Activated T-cell treated with anti-CD3 and anti-CD28 coated beads, Interleukin-2, amount 50 U/mL, for 4 hours (primary cell): ENCODE results near the gene C10orf90. TPM values are rescaled to one million over a fixed set of nuclear protein-coding genes. Genes with fewer than 3 reads are reported as not detected.

Experiments
- ATAC-seq, 2 donors: fragments of 200-7000 bp; cut with Tn5 transposase; one replicate each; pipeline ENCODE4 v1.10.0; 2021
- DNase-seq: peaks from one replicate; pipeline ENCODE4 v3.0.0-alpha.2; 2020
- H3K27me3 Mint-ChIP-seq: one replicate; pipeline ENCODE4 v1.8.0; 2021; ENCODE audit warnings: low read depth, mixed read lengths
- H3K36me3 Mint-ChIP-seq: one replicate; pipeline ENCODE4 v1.8.0; 2022; ENCODE audit warnings: mixed read lengths; ENCODE audit not compliant: insufficient read depth
- H3K4me1 Mint-ChIP-seq: one replicate; pipeline ENCODE4 v1.8.0; 2021; ENCODE audit warnings: low read depth, mixed read lengths
- H3K4me3 Mint-ChIP-seq: one replicate; pipeline ENCODE4 v1.8.0; 2021; ENCODE audit warnings: mild to moderate bottlenecking, moderate library complexity, mixed read lengths
- H3K9me3 Mint-ChIP-seq: one replicate; pipeline ENCODE4 v1.8.0; 2021; ENCODE audit warnings: mixed read lengths
- total RNA-seq, 3 donors: library from RNA; stranded (reverse); gene quantifications; one replicate each; pipeline ENCODE4 v1.2.1, GENCODE V29; 2021

C10orf90 gene
- total RNA-seq, 3 donors from 2014 or later = not detected

DNA sequence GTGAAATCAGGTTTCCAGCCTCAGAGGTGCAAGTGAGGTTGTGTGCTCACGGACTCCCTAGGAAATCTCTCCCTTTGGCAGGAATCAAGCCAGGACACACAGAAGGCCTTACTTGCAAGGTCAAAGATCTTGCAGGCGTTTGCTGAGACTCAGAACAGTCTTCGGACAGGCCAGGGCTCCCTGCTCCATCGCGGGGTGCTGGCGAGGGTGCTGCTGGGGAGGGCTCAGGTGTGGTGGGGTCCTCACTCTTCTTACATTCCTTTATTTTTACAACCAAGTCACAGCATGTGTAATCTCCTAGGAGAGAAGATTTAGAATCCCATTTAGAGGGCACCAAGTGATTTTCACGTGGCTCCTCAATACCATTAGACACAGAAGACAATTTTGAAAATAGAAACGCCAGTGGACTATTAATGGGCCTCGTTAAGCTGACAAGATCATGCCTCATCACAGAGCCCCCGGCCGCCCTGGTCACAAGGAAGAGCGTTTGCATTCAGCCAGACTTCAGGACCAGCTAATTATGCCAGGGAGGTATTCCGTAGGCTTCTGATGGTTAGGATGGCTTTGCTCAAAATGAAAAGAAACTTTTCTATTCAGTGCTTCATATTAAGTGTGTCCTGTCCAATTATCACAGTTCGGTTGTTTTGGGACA is 209.1 kb downstream of the C10orf90 start:
- Mint-ChIP-seq H3K36me3 (no peaks in the 10 kb centered on the region), H3K27me3 (no peaks in the 10 kb centered on the region), H3K4me1 (no peaks in the 10 kb centered on the region), H3K9me3 (no peaks in the 10 kb centered on the region), H3K4me3 (no peak overlapping the region)
- DNase-seq (no peak), ATAC-seq (no peak)

DNA sequence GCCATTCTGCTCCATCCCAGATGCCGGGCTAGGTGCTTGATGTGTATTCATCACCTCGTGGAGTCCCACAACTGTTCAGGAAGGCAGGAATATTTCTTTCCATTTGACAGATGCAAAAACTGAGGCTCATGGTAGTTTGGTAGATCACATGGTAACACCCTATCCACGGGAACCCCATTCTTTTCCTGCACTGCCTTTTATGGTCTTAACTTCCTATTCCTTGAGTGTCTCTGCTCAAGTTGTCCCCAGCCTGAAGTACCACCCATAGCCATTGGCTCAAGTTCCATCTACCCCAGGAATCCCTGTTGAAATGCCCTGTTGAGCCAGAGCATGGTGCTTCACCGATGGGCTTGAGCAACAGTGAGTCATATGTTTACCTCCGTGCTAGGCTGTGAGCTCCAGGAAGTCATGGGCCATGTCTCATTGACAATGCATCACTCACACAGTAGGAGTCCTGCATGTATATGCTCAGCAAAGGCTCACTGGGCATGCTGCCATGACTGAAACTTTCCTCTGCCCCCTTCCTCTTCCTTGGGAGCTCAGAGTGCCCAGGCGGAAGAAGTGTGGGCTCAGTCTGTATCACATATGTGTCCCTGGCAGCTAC is 210.5 kb downstream of the C10orf90 start:
- DNase-seq (no peak), ATAC-seq (no peak)
- Mint-ChIP-seq H3K36me3 (no peaks in the 10 kb centered on the region), H3K9me3 (no peaks in the 10 kb centered on the region), H3K27me3 (no peaks in the 10 kb centered on the region), H3K4me1 (no peaks in the 10 kb centered on the region), H3K4me3 (no peak overlapping the region)

DNA sequence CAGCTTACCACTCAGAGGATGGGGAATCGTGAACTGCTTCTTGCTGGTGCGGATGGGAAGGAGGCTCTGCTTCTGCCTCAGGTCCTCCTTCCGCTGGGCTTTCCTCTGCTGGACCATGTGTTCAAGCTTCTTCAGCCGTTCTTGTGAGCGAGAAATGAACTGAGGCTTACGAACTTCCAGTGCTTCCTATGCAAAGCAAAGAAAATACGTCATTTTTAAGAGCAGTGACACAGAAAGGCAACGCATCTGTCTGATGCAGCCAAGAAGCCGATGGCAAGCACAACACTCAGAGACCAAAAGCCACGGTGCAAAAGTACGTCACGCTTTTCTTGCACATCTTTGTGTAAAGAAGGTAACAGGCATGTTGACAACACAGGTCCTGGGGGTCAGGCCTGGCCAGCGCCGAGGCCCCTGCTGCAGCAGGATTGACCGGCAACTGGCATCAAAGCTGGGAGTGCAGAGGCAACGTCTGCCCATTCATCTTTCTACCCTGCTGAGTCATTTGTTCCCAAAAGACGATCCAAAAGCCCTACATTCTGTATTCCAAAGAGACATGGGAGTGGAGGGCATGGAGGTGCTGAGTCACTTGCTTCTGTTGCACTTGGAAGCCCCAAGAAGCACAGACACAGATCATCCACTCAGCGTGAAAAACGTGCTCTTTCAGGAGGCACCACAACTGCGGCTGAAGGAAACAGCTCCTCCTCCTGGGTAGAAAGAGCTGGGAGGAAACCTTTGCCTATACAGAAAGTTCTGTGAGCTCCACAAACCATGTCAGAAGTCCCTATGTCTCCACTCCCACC is 211.3 kb downstream of the C10orf90 start:
- no peaks in the 10 kb centered on the region for H3K36me3 Mint-ChIP-seq
- H3K4me1 Mint-ChIP-seq = no peaks in the 10 kb centered on the region
- no peak overlapping the region for H3K4me3 Mint-ChIP-seq
- ATAC-seq = no peak
- no peak for DNase-seq
- no peaks in the 10 kb centered on the region for H3K27me3 Mint-ChIP-seq
- no peaks in the 10 kb centered on the region for H3K9me3 Mint-ChIP-seq

DNA sequence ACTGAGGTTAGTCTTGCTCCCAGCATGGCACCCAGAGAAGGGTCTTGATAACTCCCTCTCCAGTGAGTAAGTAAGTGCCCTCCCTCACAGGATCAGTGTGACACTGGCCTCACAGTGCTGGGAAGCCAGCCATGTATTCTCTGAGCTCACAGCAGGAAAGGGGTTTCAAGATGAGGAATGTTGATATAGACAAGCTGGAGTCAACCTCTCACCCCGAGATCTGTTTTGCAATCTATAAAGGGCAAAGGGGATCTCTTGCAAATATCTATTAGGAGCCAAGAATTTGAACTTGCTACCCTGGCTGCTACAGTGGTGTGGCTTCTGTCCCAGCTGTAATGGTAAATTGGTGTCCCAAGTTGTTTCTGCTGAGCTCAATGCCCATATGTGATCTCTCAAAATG is 212.0 kb downstream of the C10orf90 start:
- ATAC-seq (no peak), DNase-seq (no peak)
- Mint-ChIP-seq H3K4me3 (no peak overlapping the region), H3K36me3 (no peaks in the 10 kb centered on the region), H3K27me3 (no peaks in the 10 kb centered on the region), H3K4me1 (no peaks in the 10 kb centered on the region), H3K9me3 (no peaks in the 10 kb centered on the region)

DNA sequence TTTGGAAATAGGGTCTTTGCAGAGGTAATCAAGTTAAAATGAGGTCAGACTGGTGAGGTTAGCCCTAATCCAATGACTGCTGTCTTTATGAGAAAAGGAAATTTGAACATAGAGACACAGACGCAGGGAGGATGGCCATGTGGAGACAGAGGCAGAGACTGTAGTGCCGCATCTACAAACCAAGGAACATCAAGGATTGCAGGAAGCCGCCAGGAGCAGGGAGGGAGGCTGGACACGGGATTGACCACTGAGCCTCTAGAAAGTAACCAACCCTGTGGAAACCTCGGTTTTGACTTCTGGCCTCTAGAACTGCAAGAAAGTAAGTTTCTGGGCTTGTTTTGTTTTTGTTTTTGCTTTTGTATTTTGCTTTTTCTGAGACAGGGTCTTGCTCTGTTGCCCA is 213.9 kb downstream of the C10orf90 start:
- H3K27me3 Mint-ChIP-seq = no peaks in the 10 kb centered on the region
- no peak for DNase-seq
- no peaks in the 10 kb centered on the region for H3K4me1 Mint-ChIP-seq
- H3K9me3 Mint-ChIP-seq = no peaks in the 10 kb centered on the region
- no peaks in the 10 kb centered on the region for H3K36me3 Mint-ChIP-seq
- H3K4me3 Mint-ChIP-seq = no peak overlapping the region
- ATAC-seq = no peak

DNA sequence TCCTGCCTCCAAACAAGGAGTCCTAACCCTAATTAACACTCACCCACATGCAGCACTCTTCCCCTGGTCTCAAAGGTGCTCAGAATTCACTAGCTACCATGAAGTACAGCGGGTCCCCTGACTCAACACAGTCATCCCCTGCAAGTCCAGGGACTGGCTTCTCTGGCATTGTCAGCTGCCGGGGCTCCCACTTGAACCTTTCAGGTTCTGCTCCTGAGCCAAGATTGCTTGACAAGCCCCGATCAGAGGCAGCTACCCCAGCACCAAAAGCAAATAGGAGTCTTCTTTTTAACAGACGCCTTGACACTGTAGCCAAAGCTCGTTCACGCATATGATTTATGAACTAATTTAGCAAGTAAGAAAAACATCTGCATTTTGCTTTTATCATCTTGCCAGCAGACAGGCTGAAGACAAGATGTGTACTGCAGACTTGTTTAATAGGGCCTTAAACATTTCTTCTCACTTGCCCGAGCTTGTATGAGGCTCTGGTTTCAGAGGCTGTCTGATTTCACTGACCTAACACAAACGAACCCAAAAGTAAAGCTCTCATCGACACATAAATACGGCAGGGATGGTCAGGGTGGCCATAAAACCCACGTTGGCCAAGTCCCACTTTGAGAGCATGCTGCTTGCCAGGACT is 214.6 kb downstream of the C10orf90 start:
- no peak for DNase-seq
- ATAC-seq = no peak
- Mint-ChIP-seq H3K4me3 (no peak overlapping the region), H3K4me1 (no peaks in the 10 kb centered on the region), H3K36me3 (no peaks in the 10 kb centered on the region), H3K9me3 (no peaks in the 10 kb centered on the region), H3K27me3 (no peaks in the 10 kb centered on the region)

DNA sequence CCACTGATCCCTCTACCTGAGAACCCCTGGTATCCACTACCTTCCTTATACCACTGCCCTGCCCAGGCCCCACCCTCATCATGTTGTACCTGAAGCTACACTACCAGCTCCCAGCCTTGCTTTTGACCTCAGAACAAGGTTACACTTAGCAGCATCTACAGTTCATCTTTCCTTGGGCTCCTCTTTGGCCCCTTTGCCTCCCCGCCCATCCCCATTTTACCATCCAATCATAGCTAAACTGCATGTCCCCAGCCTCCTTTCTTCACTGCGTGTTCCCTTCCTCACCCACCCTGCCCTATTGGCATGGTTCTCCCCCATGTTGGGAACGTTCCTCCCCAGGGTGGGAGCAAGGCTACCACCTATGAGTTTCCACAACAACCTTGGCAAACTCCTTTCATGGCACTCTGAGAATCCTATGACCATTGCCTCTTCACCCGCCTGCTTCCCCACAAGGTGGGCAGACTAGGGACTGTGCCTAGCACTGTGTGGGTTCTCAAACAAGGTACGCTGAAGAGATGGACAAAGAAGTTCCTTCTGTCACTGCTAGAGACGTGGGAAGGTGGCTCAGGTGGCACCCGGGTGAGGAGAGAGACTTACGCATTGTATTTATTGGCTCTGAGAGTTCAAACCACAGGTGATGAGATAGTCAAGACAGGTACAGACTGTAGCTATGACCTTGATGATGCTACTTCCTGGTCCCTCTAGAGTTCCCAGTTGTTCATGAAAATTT is 215.3 kb downstream of the C10orf90 start:
- no peaks in the 10 kb centered on the region for H3K4me1 Mint-ChIP-seq
- no peaks in the 10 kb centered on the region for H3K36me3 Mint-ChIP-seq
- H3K4me3 Mint-ChIP-seq = no peak overlapping the region
- no peaks in the 10 kb centered on the region for H3K9me3 Mint-ChIP-seq
- ATAC-seq (no peak), DNase-seq (no peak)
- no peaks in the 10 kb centered on the region for H3K27me3 Mint-ChIP-seq

DNA sequence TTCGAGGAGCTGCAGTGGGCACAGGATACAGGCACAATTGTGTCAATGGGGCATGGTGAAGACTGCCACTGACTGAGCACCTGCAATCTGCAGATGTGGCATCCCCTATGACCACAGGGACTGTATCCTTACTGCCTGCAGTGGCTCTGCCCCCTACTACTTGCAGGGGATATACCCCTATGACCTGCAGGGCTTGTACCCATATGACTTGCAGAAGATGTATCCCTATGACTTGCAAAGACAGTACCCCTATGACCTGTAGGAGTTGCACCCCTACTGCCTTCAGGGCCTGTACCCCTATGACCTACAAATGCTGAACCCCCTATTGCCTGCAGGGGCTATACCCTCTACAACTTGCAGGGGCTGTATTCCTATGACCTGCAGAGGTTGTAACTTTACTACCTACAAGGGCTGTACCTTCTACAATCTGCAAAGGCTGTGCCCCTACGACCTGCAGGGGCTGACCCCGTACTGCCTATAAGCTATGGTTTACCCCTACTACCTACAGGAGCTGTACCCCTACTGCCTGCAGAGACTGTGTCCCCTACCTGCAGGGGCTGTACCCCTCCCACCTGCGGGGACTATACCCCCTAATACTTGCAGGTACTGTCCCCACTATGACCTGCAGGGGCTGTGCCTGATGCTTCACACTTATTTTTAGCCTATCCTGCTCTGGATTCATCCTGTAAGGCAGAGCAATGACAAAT is 216.3 kb downstream of the C10orf90 start:
- DNase-seq (no peak), ATAC-seq (no peak)
- Mint-ChIP-seq H3K4me3 (no peak overlapping the region), H3K4me1 (no peaks in the 10 kb centered on the region), H3K27me3 (no peaks in the 10 kb centered on the region), H3K36me3 (no peaks in the 10 kb centered on the region), H3K9me3 (no peaks in the 10 kb centered on the region)

DNA sequence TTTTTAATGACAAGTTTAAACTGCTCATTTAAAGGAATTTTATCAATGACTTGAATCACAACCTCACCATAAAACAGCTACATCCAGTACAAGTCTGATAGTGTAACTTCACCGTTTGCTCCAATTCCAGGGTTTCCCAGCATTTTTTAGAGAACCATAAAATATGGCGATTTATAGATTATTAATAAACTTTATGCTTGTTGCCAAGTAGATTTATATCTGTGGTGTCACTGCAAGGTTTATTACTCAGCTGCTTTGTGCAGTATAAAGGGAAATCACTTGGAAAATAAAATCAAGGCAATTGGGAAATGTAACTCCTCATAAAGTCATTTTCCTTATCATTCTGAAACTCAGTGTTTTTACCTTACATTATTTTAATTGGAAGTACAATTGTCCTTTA is 218.2 kb downstream of the C10orf90 start:
- peaks cover 5% of the 10 kb centered on the region for H3K9me3 Mint-ChIP-seq
- H3K4me3 Mint-ChIP-seq = no peak overlapping the region
- H3K36me3 Mint-ChIP-seq = no peaks in the 10 kb centered on the region
- no peaks in the 10 kb centered on the region for H3K4me1 Mint-ChIP-seq
- H3K27me3 Mint-ChIP-seq = no peaks in the 10 kb centered on the region
- ATAC-seq = no peak
- DNase-seq = no peak

DNA sequence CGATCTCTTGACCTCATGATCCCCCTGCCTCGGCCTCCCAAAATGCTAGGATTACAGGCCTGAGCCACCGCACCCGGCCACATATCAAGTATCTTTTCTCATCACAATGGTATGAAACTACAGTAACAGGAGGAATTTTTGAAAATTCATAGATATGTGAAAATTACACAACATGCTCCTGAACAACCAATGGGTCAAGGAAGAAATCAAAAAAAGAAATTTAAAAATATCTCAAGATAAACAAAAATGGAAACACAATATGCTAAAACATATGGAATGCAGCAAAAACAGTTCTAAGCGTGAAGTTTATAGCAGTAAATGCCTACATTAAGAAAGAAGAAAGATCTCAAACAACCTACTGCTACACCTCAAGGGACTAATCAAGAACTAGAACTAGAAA is 222.4 kb downstream of the C10orf90 start:
- Mint-ChIP-seq H3K36me3 (no peaks in the 10 kb centered on the region), H3K4me3 (no peak overlapping the region), H3K9me3 (peaks cover 9% of the 10 kb centered on the region), H3K4me1 (no peaks in the 10 kb centered on the region), H3K27me3 (no peaks in the 10 kb centered on the region)
- DNase-seq (no peak), ATAC-seq (no peak)

DNA sequence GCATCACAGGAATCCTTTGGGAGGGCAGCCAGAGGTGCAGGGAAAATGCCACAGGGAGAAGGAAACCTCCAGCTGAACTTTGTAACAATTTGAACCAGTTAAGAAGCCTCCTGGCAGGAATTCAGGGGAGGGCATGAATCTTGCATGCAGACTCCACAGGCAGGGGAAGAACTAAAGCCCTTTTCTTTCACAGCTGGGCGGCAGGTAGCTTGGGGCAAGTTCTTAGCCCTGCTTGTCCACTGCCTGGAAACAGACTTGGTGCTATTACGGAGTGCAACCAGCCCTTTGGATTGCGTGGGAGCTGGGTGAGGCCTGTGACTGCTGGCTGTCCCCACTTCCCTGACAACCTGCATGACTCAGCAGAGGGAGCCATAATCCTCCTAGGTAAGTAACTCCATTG is 230.6 kb downstream of the C10orf90 start:
- no peak for ATAC-seq
- Mint-ChIP-seq H3K4me1 (no peaks in the 10 kb centered on the region), H3K36me3 (no peaks in the 10 kb centered on the region), H3K9me3 (peaks cover 4% of the 10 kb centered on the region), H3K27me3 (no peaks in the 10 kb centered on the region), H3K4me3 (no peak overlapping the region)
- DNase-seq = no peak

DNA sequence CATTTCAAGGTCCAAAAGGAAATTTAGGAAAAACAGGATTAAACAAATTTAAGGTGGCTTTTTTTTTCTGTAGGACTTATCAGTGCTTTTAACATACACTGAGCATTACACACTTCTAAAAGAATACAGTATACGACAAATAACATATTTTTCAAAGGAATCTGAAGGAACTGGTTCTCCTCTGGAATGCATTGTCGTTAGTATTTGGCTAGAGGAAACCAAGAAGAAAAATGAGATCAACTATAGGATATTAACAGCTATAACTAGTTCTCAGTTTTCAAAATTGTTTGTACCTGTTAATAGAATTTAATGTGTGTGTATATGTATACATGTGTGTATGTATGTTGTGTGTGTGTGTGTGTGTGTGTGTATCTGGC is 232.1 kb downstream of the C10orf90 start:
- ATAC-seq = no peak
- H3K4me3 Mint-ChIP-seq = no peak overlapping the region

DNA sequence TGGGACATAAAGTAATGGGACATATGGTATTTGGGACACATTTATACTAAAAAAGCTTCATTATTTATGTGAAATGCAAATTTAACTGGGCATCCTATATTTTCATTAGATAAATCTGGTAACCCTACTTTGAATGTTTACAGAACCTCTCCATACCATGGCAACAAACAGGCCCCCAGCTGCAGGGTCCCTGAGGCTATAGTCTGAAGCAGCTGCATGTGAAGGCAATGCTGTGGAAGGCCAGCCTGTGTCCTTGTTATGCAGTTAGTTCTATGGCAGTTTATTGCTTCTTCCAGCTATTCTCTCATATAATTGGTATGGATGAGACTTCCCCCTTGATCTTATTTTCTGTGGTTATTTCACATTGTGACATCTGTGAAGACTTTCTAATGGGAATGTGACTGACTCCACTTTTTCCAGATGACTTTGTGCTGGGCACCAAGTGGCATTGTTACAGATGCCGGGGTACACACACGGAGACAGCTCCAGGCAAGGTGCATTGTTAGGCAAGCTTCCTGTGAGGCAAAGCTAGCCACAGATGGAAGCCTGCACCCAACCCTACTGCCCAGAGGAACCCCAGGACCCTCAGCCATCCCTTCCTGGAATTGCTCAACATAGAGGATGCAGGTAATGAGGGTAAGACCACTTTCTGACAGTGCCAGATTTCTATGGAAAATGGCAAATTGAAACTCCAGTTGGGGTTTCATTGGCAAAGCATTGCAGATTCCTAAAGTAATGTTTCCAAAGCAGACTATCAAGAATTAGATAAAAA is 232.7 kb downstream of the C10orf90 start:
- no peaks in the 10 kb centered on the region for H3K36me3 Mint-ChIP-seq

More for the DNA sequence above, 232.1 kb downstream of the C10orf90 start:
- Mint-ChIP-seq H3K9me3 (no peaks in the 10 kb centered on the region), H3K4me1 (no peaks in the 10 kb centered on the region), H3K27me3 (no peaks in the 10 kb centered on the region), H3K36me3 (no peaks in the 10 kb centered on the region)
- DNase-seq = no peak

More for the DNA sequence above, 232.7 kb downstream of the C10orf90 start:
- no peaks in the 10 kb centered on the region for H3K27me3 Mint-ChIP-seq
- no peak for ATAC-seq
- no peak for DNase-seq
- H3K9me3 Mint-ChIP-seq = no peaks in the 10 kb centered on the region
- no peak overlapping the region for H3K4me3 Mint-ChIP-seq
- H3K4me1 Mint-ChIP-seq = no peaks in the 10 kb centered on the region
